ENCODE measurements around the gene CAMK2D. TPM values are rescaled to one million over a fixed set of nuclear protein-coding genes. Genes with fewer than 3 reads are reported as not detected.

CAMK2D gene
- total and polyA plus RNA-seq, 2 donors (not counting 1 experiment from before 2014, with no cell fraction given): 120 to 262 TPM

GRCh38 chr4:113620032-113620431, 141.5 kb downstream of the CAMK2D start:
- H3K4me1 ChIP-seq (ENCODE audit: control insufficient read depth, extremely low read depth, insufficient read depth, low read length): no peaks in the 10 kb centered on the region
- TF ChIP-seq EZH2 (IDR thresholded peaks at IDR 0.05; ENCODE audit: low read length, missing control alignments) (no peak), CTCF (conservative IDR thresholded peaks at IDR 0.05 in 1 of 2, IDR thresholded peaks at IDR 0.05 in 1 of 2; ENCODE audit: low read depth in 1 of 2, low read length in 2 of 2) (no peak)

GRCh38 chr4:113619526-113619925, 142.0 kb downstream of the CAMK2D start:
- peak in 1 of 2 donors; percentile 29 for DNase-seq (ENCODE audit: low read depth in 2 of 2)
- H3K27me3 ChIP-seq (ENCODE audit: control insufficient read depth, insufficient read depth, low read length): no peaks in the 10 kb centered on the region
- TF ChIP-seq CTCF (conservative IDR thresholded peaks at IDR 0.05 in 1 of 2, IDR thresholded peaks at IDR 0.05 in 1 of 2; ENCODE audit: low read depth in 1 of 2, low read length in 2 of 2) (no peak), EZH2 (IDR thresholded peaks at IDR 0.05; ENCODE audit: low read length, missing control alignments) (no peak)
- no peaks in the 10 kb centered on the region for H3K36me3 ChIP-seq (ENCODE audit: control insufficient read depth, insufficient read depth, low read length)
- no peak overlapping the region for H3K27ac ChIP-seq (ENCODE audit: insufficient read depth, low read length)
- H3K4me1 ChIP-seq (ENCODE audit: control insufficient read depth, extremely low read depth, insufficient read depth, low read length): no peaks in the 10 kb centered on the region
- no peaks in the 10 kb centered on the region for H3K9me3 ChIP-seq (ENCODE audit: control insufficient read depth, insufficient read depth, low read depth, low read length)
- H3K4me3 ChIP-seq (replicated peaks in 1 of 4; ENCODE audit: control extremely low read depth in 1 of 4, insufficient read depth in 1 of 4, low read depth in 3 of 4, low read length in 4 of 4): no peak overlapping the region
- H3K9ac ChIP-seq (ENCODE audit: insufficient read depth, low read length): no peak overlapping the region
- H3K4me2 ChIP-seq (ENCODE audit: extremely low read depth, insufficient read depth, low read length): no peak overlapping the region
- H2AFZ ChIP-seq (ENCODE audit: low read length): no peak overlapping the region
- H4K20me1 ChIP-seq (ENCODE audit: control insufficient read depth, extremely low read depth, insufficient read depth, low read length): peaks cover 2% of the 10 kb centered on the region
- peaks cover 12% of the 10 kb centered on the region for H3K79me2 ChIP-seq (ENCODE audit: control insufficient read depth, insufficient read depth, low read length)

More at GRCh38 chr4:113620032-113620431, 141.5 kb downstream of the CAMK2D start:
- no peak overlapping the region for H3K4me2 ChIP-seq (ENCODE audit: extremely low read depth, insufficient read depth, low read length)
- peaks cover 11% of the 10 kb centered on the region for H3K79me2 ChIP-seq (ENCODE audit: control insufficient read depth, insufficient read depth, low read length)
- H3K27me3 ChIP-seq (ENCODE audit: control insufficient read depth, insufficient read depth, low read length): no peaks in the 10 kb centered on the region
- no peak overlapping the region for H3K9ac ChIP-seq (ENCODE audit: insufficient read depth, low read length)
- no peak for DNase-seq (ENCODE audit: low read depth in 2 of 2)
- no peaks in the 10 kb centered on the region for H3K9me3 ChIP-seq (ENCODE audit: control insufficient read depth, insufficient read depth, low read depth, low read length)
- no peaks in the 10 kb centered on the region for H3K36me3 ChIP-seq (ENCODE audit: control insufficient read depth, insufficient read depth, low read length)
- no peak overlapping the region for H3K27ac ChIP-seq (ENCODE audit: insufficient read depth, low read length)
- H4K20me1 ChIP-seq (ENCODE audit: control insufficient read depth, extremely low read depth, insufficient read depth, low read length): peaks cover 2% of the 10 kb centered on the region
- no peak overlapping the region for H3K4me3 ChIP-seq (replicated peaks in 1 of 4; ENCODE audit: control extremely low read depth in 1 of 4, insufficient read depth in 1 of 4, low read depth in 3 of 4, low read length in 4 of 4)
- H2AFZ ChIP-seq (ENCODE audit: low read length): no peak overlapping the region

- Histone ChIP-seq H3K4me3 (replicated peaks in 1 of 4; ENCODE audit: control extremely low read depth in 1 of 4, insufficient read depth in 1 of 4, low read depth in 3 of 4, low read length in 4 of 4) (no peak overlapping the region), H2AFZ (ENCODE audit: low read length) (no peak overlapping the region), H3K27me3 (ENCODE audit: control insufficient read depth, insufficient read depth, low read length) (no peaks in the 10 kb centered on the region), H3K27ac (ENCODE audit: insufficient read depth, low read length) (no peak overlapping the region), H3K36me3 (ENCODE audit: control insufficient read depth, insufficient read depth, low read length) (no peaks in the 10 kb centered on the region), H3K9ac (ENCODE audit: insufficient read depth, low read length) (no peak overlapping the region), H3K9me3 (ENCODE audit: control insufficient read depth, insufficient read depth, low read depth, low read length) (no peaks in the 10 kb centered on the region), H3K4me2 (ENCODE audit: extremely low read depth, insufficient read depth, low read length) (no peak overlapping the region), H4K20me1 (ENCODE audit: control insufficient read depth, extremely low read depth, insufficient read depth, low read length) (peaks cover 2% of the 10 kb centered on the region), H3K79me2 (ENCODE audit: control insufficient read depth, insufficient read depth, low read length) (peaks cover 15% of the 10 kb centered on the region), H3K4me1 (ENCODE audit: control insufficient read depth, extremely low read depth, insufficient read depth, low read length) (no peaks in the 10 kb centered on the region)
- TF ChIP-seq CTCF (conservative IDR thresholded peaks at IDR 0.05 in 1 of 2, IDR thresholded peaks at IDR 0.05 in 1 of 2; ENCODE audit: low read depth in 1 of 2, low read length in 2 of 2): no peak
- TF ChIP-seq EZH2 (IDR thresholded peaks at IDR 0.05; ENCODE audit: low read length, missing control alignments): no peak
- no peak for DNase-seq (ENCODE audit: low read depth in 2 of 2)
These were observed 143.3 kb downstream of the CAMK2D start for GRCh38 chr4:113618205-113618604.

Measured in fibroblast of lung (primary cell).